Measurements from ENCODE around the gene DENND6A.
A peak's percentile ranks its signal among the peaks of the same experiment; 100 is the strongest.

DNA sequence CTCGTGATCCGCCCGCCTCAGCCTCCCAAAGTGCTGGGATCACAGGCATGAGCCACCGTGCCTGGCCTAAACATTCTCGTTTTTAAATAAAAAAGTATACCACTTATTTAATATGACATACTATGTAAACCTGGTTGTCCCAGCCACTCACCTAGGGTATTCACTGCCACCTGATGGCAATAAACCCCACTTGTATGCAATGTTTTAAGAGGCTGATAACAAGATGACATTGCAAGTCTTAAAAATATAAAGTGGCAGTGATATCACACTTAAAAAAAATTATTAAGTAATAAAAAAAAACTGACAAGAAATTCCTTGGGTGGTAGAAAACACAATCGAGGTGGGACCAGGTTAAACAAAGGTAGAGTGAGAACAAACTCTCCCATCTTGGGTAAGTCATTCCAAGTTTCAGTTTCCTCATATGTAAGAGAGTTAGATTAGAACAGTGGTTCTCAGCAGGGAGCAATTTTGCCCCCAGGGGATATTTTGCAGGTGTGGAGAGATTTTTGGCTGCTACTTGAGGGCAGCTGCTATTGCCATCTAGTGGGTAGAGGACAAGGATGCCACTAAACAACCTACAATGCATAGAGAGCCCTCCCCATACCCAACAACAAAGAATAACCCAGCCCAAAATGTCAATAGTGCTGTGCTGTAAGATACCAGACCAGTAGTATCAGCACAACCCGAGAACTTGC is 110.3 kb downstream of the DENND6A start:
- TF ChIP-seq CTCF (IDR thresholded peaks at IDR 0.05), result peak in 1 of 6 experiments; percentile 6
- TF ChIP-seq POLR2A (IDR thresholded peaks at IDR 0.05), result no peak
